HCT116 (cell line): ENCODE measurements around the gene IL17B. TPM values are rescaled to one million over a fixed set of nuclear protein-coding genes. Genes with fewer than 3 reads are reported as not detected.

Source experiments
- ATAC-seq: fragments of 200-7000 bp; cut with Tn5 transposase; 2 replicates; pipeline ENCODE4 v1.9.1; 2020; ENCODE audit warnings: mild to moderate bottlenecking, moderate library complexity
- BruUV-seq: library from RNA; stranded (reverse); fragments of 400-500 nt; replicated peaks from 2 replicates; lab custom pipeline; 2021; lab: Mats Ljungman, UMichigan
- CTCF ChIA-PET: fragments of 300-600 bp; sonication (Branson Sonifier 250); formaldehyde crosslinking; loops from one replicate; lab custom pipeline; 2021; ENCODE audit warnings: antibody characterized with exemption; lab: Charles Lee
- POLR2A ChIA-PET: fragments of 300-600, 350-600 bp; sonication (Branson Sonifier 250); formaldehyde crosslinking; loops from one replicate; lab custom pipeline; 2021; ENCODE audit warnings: antibody characterized with exemption; lab: Charles Lee
- RAD21 ChIA-PET, 2 experiments: fragments of 300-600 bp; sonication (Branson Sonifier 250); formaldehyde crosslinking; loops; one replicate each; lab custom pipeline; 2023; ENCODE audit warnings: low total read pairs in 2 of 2; ENCODE audit not compliant: uncharacterized antibody in 2 of 2, unreplicated experiment in 2 of 2, low non-redundant PET in 1 of 2; lab: Charles Lee
- DNase-seq: peaks from one replicate; pipeline ENCODE4 v3.0.0-alpha.2; 2010; ENCODE audit warnings: low read depth, low spot score
- H2AFZ ChIP-seq: fragments of 200-600 bp; shearing (Covaris generic), sonication (generic); 2 replicates; pipeline ENCODE4 v1.6.1; 2017; ENCODE audit warnings: low read depth, mixed run types, mixed read lengths, antibody characterized with exemption, low read length; ENCODE audit not compliant: poor library complexity, severe bottlenecking
- H3K27ac ChIP-seq: 2 replicates; pipeline ENCODE4 v1.5.1; 2012; ENCODE audit warnings: low read depth, low read length
- H3K27me3 ChIP-seq: fragments of 200-600 bp; sonication (generic); 2 replicates; pipeline ENCODE4 v1.6.1; 2016; ENCODE audit warnings: mixed run types, low read length, mixed read lengths; ENCODE audit not compliant: insufficient read depth
- H3K36me3 ChIP-seq, 2 experiments: fragments of 200-500 bp in 1 of 2; fragments of 200-600 bp in 1 of 2; sonication (Bioruptor generic) in 1 of 2; sonication (generic) in 1 of 2; 2 replicates each; pipeline versions ENCODE4 v1.5.1 to v1.6.1; 2014 to 2016; ENCODE audit warnings: low read length in 2 of 2, inconsistent platforms in 1 of 2, mixed read lengths in 1 of 2, mixed run types in 1 of 2; ENCODE audit not compliant: insufficient read depth in 2 of 2, control insufficient read depth in 1 of 2
- H3K4me1 ChIP-seq, 2 experiments: fragments of 200-600 bp in 1 of 2; sonication (generic) in 1 of 2; 2 replicates each; pipeline versions ENCODE4 v1.5.1 to v1.6.1; 2012 to 2017; ENCODE audit warnings: low read length in 2 of 2, inconsistent platforms in 1 of 2, mild to moderate bottlenecking in 1 of 2, mixed read lengths in 1 of 2, mixed run types in 1 of 2, moderate library complexity in 1 of 2; ENCODE audit not compliant: insufficient read depth in 2 of 2, control insufficient read depth in 1 of 2
- H3K4me2 ChIP-seq: fragments of 200-600 bp; sonication (generic); 2 replicates; pipeline ENCODE4 v1.6.1; 2017; ENCODE audit warnings: mixed run types, low read length, mixed read lengths
- H3K4me3 ChIP-seq, 2 experiments: fragments of 200-600 bp in 1 of 2; sonication (generic) in 1 of 2; replicated peaks in 1 of 2; 2 replicates each; pipeline ENCODE4 v1.5.1; 2011 to 2016; ENCODE audit warnings: low read length in 2 of 2, control low read depth in 1 of 2, low read depth in 1 of 2, mild to moderate bottlenecking in 1 of 2, mixed read lengths in 1 of 2, mixed run types in 1 of 2
- H3K79me2 ChIP-seq: fragments of 200-600 bp; sonication (generic); 2 replicates; pipeline ENCODE4 v1.6.1; 2017; ENCODE audit warnings: mild to moderate bottlenecking, mixed run types, low read length, moderate library complexity, mixed read lengths; ENCODE audit not compliant: insufficient read depth
- H3K9ac ChIP-seq: fragments of 200-600 bp; sonication (generic); 2 replicates; pipeline ENCODE4 v1.6.1; 2016; ENCODE audit warnings: low read length, mixed read lengths
- H3K9me2 ChIP-seq: fragments of 200-600 bp; sonication (generic), shearing (Covaris generic); 2 replicates; pipeline ENCODE4 v1.6.1; 2017; ENCODE audit warnings: mixed run types, mild to moderate bottlenecking, moderate library complexity; ENCODE audit not compliant: insufficient read depth
- H3K9me3 ChIP-seq, 2 experiments: fragments of 200-500 bp in 1 of 2; fragments of 200-600 bp in 1 of 2; sonication (Bioruptor generic) in 1 of 2; sonication (generic) in 1 of 2; 2 replicates each; pipeline ENCODE4 v1.6.1; 2014 to 2017; ENCODE audit warnings: low read length in 2 of 2, mixed read lengths in 2 of 2, inconsistent platforms in 1 of 2, low read depth in 1 of 2, mild to moderate bottlenecking in 1 of 2, mixed run types in 1 of 2, moderate library complexity in 1 of 2; ENCODE audit not compliant: control insufficient read depth in 1 of 2, insufficient read depth in 1 of 2
- H4K20me1 ChIP-seq: fragments of 200-600 bp; sonication (generic), shearing (Covaris generic); 2 replicates; pipeline ENCODE4 v1.6.1; 2017; ENCODE audit warnings: mixed run types, mild to moderate bottlenecking, moderate library complexity; ENCODE audit not compliant: insufficient read depth
- ATF3 ChIP-seq: IDR thresholded peaks from 2 replicates; pipeline ENCODE4 v1.6.1; 2012
- CBX3 ChIP-seq: IDR thresholded peaks from 2 replicates; pipeline ENCODE4 v1.6.1; 2012; ENCODE audit warnings: low read depth
- EZH2 ChIP-seq: fragments of 200-600 bp; sonication (generic); IDR thresholded peaks from 2 replicates; pipeline ENCODE4 v1.6.1; 2017; ENCODE audit warnings: antibody characterized with exemption, mixed run types
- FOSL1 ChIP-seq: IDR thresholded peaks from 2 replicates; pipeline ENCODE4 v1.6.1; 2012; ENCODE audit warnings: low read depth
- JUND ChIP-seq: IDR thresholded peaks from 2 replicates; pipeline ENCODE4 v1.6.1; 2012
- POLR2AphosphoS5 ChIP-seq: IDR thresholded peaks from 2 replicates; pipeline ENCODE4 v1.6.1; 2011; ENCODE audit warnings: mild to moderate bottlenecking, low read depth, low read length, moderate library complexity
- RAD21 ChIP-seq: IDR thresholded peaks from 2 replicates; pipeline ENCODE4 v1.6.1; 2012; ENCODE audit warnings: low read depth, mild to moderate bottlenecking
- SRF ChIP-seq: IDR thresholded peaks from 2 replicates; pipeline ENCODE4 v1.6.1; 2012; ENCODE audit warnings: low read depth
- ZBTB33 ChIP-seq: IDR thresholded peaks from 2 replicates; pipeline ENCODE4 v1.6.1; 2011; ENCODE audit warnings: mild to moderate bottlenecking, low read length, moderate library complexity; ENCODE audit not compliant: insufficient replicate concordance; ENCODE audit errors: extremely low read depth
- ZFX ChIP-seq: fragments of 450-650 bp; IDR thresholded peaks from 2 replicates; pipeline ENCODE4 v1.6.1; 2017
- ZNF274 ChIP-seq: fragments of 200-500 bp; sonication (Bioruptor generic); IDR thresholded peaks from 2 replicates; pipeline ENCODE4 v1.6.1; 2014; ENCODE audit warnings: mild to moderate bottlenecking, low read depth, low read length, inconsistent platforms
- intact Hi-C: fragments of 100-400 bp; cut with micrococcal nuclease; formaldehyde crosslinking; loops from 2 replicates; pipeline ENCODE4 v1.10.0; 2022
- total RNA-seq: library from RNA; stranded (reverse); gene quantifications from one replicate; pipeline ENCODE4 v1.2.1, GENCODE V29; 2021; ENCODE audit not compliant: unreplicated experiment
- TF ChIP-seq, protein P1 (sequence below): IDR thresholded peaks from 2 replicates; pipeline ENCODE4 v1.6.1; 2012
- TF ChIP-seq, protein P2 (sequence below): IDR thresholded peaks from 2 replicates; pipeline ENCODE4 v1.6.1; 2012; ENCODE audit warnings: low read depth

Gene IL17B
- total RNA-seq, 1 experiment from 2014 or later: 0.81 TPM

DNA sequence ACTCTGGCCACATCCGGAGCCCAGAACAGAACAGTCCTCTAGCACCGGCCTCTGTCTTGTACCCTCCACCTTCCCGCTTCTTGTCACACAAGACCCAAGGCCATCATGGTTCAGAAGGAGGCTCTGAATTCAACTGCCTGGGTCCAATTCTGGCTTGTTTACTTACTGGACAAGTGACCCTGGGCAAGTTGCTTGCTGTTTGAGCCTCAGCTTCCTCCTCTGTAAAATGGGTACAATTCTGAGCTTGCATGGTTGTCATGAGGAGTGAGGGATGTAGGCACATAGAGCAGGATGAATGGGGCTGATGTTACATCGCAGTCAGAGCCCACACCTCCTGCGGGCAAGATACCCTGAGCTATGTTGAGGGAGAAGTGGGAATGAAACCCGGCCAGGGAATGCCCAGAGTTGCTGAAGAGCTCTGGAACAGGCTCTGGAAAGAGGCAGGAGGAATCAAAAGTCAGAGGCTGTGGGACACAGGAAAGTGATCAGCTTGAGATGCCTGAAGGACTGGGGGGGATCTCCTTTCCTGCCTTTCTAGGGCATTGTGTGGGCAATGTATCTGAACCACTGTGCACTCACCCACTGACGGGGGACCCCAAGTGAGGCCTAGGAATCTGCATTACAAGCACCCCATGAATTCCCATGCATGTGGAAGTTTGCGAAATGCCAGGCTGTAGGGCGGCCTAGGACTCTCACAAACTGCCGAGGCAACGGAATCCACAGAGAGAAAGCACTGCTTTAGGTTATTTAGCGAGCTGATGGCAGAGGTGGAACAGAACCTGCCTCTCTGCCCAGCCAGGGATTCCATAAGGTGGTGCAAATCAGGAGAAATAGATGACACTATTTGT lies 29.4 kb upstream of the IL17B start:
- H3K79me2 ChIP-seq: no peaks in the 10 kb centered on the region
- no peaks in the 10 kb centered on the region for H4K20me1 ChIP-seq
- no TSS peak for BruUV-seq
- H3K27me3 ChIP-seq: no peaks in the 10 kb centered on the region
- no peaks in the 10 kb centered on the region for H3K9me2 ChIP-seq
- no peak overlapping the region for H3K9ac ChIP-seq
- H3K27ac ChIP-seq: no peak overlapping the region
- TF ChIP-seq ATF3 (no peak), CBX3 (no peak), RAD21 (no peak), JUND (no peak), ZNF274 (no peak), SRF (no peak), ZBTB33 (no peak), EZH2 (no peak), ZFX (no peak), FOSL1 (no peak), POLR2AphosphoS5 (no peak)
- TF ChIP-seq, protein P1, sequence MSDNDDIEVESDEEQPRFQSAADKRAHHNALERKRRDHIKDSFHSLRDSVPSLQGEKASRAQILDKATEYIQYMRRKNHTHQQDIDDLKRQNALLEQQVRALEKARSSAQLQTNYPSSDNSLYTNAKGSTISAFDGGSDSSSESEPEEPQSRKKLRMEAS: no peak
- TF ChIP-seq, protein P2, sequence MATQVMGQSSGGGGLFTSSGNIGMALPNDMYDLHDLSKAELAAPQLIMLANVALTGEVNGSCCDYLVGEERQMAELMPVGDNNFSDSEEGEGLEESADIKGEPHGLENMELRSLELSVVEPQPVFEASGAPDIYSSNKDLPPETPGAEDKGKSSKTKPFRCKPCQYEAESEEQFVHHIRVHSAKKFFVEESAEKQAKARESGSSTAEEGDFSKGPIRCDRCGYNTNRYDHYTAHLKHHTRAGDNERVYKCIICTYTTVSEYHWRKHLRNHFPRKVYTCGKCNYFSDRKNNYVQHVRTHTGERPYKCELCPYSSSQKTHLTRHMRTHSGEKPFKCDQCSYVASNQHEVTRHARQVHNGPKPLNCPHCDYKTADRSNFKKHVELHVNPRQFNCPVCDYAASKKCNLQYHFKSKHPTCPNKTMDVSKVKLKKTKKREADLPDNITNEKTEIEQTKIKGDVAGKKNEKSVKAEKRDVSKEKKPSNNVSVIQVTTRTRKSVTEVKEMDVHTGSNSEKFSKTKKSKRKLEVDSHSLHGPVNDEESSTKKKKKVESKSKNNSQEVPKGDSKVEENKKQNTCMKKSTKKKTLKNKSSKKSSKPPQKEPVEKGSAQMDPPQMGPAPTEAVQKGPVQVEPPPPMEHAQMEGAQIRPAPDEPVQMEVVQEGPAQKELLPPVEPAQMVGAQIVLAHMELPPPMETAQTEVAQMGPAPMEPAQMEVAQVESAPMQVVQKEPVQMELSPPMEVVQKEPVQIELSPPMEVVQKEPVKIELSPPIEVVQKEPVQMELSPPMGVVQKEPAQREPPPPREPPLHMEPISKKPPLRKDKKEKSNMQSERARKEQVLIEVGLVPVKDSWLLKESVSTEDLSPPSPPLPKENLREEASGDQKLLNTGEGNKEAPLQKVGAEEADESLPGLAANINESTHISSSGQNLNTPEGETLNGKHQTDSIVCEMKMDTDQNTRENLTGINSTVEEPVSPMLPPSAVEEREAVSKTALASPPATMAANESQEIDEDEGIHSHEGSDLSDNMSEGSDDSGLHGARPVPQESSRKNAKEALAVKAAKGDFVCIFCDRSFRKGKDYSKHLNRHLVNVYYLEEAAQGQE: no peak
- H3K4me3 ChIP-seq: no peak overlapping the region
- CTCF ChIA-PET: no interaction called here
- DNase-seq (no peak), ATAC-seq (no peak)
- no peaks in the 10 kb centered on the region for H3K9me3 ChIP-seq
- POLR2A ChIA-PET: no interaction called here
- RAD21 ChIA-PET: interaction anchor here in 1 of 2 experiments (0.8 kb wide), 1 partner anchor 81 kb away, joined by 3 read pairs; no protein-coding TSS in a partner anchor
- H3K4me1 ChIP-seq: no peaks in the 10 kb centered on the region
- intact Hi-C loops: no loop called here
- no peaks in the 10 kb centered on the region for H3K36me3 ChIP-seq
- H3K4me2 ChIP-seq: no peak overlapping the region
- no peak overlapping the region for H2AFZ ChIP-seq
